ENCODE results near the gene NCAM1.

DNA sequence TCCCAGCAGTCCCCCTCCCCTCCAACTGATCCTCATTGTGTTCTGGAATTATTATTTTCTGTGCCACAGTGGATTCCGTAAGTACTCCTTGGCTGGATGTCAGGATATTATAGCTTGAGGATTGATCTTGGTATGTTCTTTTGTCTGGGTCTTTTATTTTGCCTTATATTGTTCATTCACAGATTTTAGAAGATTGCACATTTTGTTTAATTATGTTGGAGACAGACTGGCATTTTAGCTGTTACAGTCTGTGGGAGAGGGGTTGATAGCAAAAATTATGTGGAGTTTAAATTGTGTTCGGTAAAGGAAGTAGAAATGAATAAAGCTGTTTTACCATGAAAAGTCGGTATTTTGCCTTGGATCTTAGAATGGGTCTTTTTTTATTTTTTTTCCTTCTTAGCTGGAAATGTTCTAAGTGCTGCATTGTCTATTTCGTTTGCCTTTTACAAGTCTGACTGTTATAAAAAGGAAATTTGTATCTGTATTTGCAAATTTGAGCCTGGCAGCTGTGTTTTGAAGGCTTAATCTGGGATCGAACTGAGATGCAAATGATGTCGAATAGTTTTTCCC, 211.2 kb downstream of the NCAM1 start:
- TF ChIP-seq, protein P1, sequence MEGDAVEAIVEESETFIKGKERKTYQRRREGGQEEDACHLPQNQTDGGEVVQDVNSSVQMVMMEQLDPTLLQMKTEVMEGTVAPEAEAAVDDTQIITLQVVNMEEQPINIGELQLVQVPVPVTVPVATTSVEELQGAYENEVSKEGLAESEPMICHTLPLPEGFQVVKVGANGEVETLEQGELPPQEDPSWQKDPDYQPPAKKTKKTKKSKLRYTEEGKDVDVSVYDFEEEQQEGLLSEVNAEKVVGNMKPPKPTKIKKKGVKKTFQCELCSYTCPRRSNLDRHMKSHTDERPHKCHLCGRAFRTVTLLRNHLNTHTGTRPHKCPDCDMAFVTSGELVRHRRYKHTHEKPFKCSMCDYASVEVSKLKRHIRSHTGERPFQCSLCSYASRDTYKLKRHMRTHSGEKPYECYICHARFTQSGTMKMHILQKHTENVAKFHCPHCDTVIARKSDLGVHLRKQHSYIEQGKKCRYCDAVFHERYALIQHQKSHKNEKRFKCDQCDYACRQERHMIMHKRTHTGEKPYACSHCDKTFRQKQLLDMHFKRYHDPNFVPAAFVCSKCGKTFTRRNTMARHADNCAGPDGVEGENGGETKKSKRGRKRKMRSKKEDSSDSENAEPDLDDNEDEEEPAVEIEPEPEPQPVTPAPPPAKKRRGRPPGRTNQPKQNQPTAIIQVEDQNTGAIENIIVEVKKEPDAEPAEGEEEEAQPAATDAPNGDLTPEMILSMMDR (IDR thresholded peaks at IDR 0.05; ENCODE audit: extremely low read depth in 1 of 2, insufficient read depth in 1 of 2, low read depth in 1 of 2, low read length in 2 of 2) = no peak
- TF ChIP-seq POLR2AphosphoS5 (IDR thresholded peaks at IDR 0.05; ENCODE audit: insufficient read depth, low read depth, low read length) = no peak
- no peak for TF ChIP-seq GATA2 (IDR thresholded peaks at IDR 0.05; ENCODE audit: insufficient read depth, insufficient read length, low read depth, low read length)
- TF ChIP-seq EZH2 (IDR thresholded peaks at IDR 0.05; ENCODE audit: borderline replicate concordance, low read depth, low read length, severe bottlenecking) = no peak
- no peak for TF ChIP-seq POLR2A (IDR thresholded peaks at IDR 0.05; ENCODE audit: low read depth, low read length)
- no peak for TF ChIP-seq MYC (IDR thresholded peaks at IDR 0.05; ENCODE audit: low read depth, low read length)
- no peak for TF ChIP-seq JUN (IDR thresholded peaks at IDR 0.05; ENCODE audit: borderline replicate concordance, insufficient read depth, insufficient read length, low read depth)

Data from endothelial cell of umbilical vein (primary cell).